Heart left ventricle (tissue), 13 donors: ENCODE measurements around the gene WDPCP.

Experiments used
- POLR2A ChIP-seq, 2 donors: fragments of 450-650 bp; IDR thresholded peaks; one replicate each; pipeline ENCODE4 v1.6.1; 2017; ENCODE audit warnings: antibody characterized with exemption in 2 of 2, mild to moderate bottlenecking in 2 of 2, moderate library complexity in 2 of 2
- TF ChIP-seq, protein P1 (sequence below), 12 donors: fragments of 200-600 bp; sonication (generic) in 4 of 12; IDR thresholded peaks; one replicate each; pipeline versions ENCODE4 v1.5.0 to v1.8.0; 2018 to 2022; ENCODE audit warnings: antibody characterized with exemption in 12 of 12, mild to moderate bottlenecking in 5 of 12
- donor health status: ischemic (EF 13 %, LVEDD 7.1; RV severe dilation, severe dysfunction).
- donor health status: DM: no; HTN: yes; CAD: no.
- donor health status: DM: no; HTN: no; CAD: no.
- donor health status: ischemic (EF 25% LVEDD 6.9; RV normal size, moderate dysfunction).
- donor health status: ischemic (EF 25% LVEDD 5.7; RV mildly dilated, moderate dysfunction).
- donor health status: ischemic (EF 35%, LVEDD 5.7; RV mildly dilated, moderate dysfunction).
- donor health status: nonischemic (EF 11% LVEDD 7.7; RV severe dilation, severe dysfunction).
- donor health status: DM: yes; HTN: yes; CAD: no.
- donor health status: PGD.
- donor health status: ischemic (EF 29% LVEDD 5.4; RV normal size, mild dysfunction).
- donor health status: nonischemic (EF 23%, LVEDD 6.1; RV moderate dilation, normal function).

DNA sequence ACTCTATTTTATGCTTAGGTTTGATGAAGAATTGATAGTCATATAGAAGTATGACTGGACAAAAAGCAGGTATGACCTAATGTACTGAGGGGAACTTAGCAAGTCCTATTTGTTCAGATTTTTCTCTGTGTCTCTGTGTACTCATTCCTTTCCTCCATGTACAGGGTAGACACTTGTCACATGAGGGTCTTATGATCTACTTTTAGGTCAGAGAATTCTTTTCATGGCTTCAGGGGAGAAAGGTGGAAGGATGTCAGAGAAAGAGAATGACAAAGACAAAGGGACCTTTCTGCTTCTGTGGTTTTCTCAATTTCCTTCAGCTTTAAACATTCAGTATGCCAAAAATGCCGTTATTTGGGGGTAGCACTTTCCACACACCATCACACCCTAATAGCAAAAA, 181.6 kb downstream of the WDPCP start:
- TF ChIP-seq, protein P1, sequence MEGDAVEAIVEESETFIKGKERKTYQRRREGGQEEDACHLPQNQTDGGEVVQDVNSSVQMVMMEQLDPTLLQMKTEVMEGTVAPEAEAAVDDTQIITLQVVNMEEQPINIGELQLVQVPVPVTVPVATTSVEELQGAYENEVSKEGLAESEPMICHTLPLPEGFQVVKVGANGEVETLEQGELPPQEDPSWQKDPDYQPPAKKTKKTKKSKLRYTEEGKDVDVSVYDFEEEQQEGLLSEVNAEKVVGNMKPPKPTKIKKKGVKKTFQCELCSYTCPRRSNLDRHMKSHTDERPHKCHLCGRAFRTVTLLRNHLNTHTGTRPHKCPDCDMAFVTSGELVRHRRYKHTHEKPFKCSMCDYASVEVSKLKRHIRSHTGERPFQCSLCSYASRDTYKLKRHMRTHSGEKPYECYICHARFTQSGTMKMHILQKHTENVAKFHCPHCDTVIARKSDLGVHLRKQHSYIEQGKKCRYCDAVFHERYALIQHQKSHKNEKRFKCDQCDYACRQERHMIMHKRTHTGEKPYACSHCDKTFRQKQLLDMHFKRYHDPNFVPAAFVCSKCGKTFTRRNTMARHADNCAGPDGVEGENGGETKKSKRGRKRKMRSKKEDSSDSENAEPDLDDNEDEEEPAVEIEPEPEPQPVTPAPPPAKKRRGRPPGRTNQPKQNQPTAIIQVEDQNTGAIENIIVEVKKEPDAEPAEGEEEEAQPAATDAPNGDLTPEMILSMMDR (IDR thresholded peaks at IDR 0.05): no peak
- no peak for TF ChIP-seq POLR2A (IDR thresholded peaks at IDR 0.05)
